Erythroblast (primary cell): ENCODE data around the gene CITED2.

ENCODE experiments used
- DNase-seq, 2 experiments: peaks; one replicate each; lab custom pipeline; 2025; lab: John Stamatoyannopoulos, UW
- GATA1 ChIP-seq: IDR thresholded peaks from 2 replicates; pipeline ENCODE4 v1.6.1; 2011; ENCODE audit warnings: low read depth, mild to moderate bottlenecking, control low read depth, low read length, moderate library complexity
- POLR2A ChIP-seq: IDR thresholded peaks from 2 replicates; pipeline ENCODE4 v1.6.1; 2011; ENCODE audit warnings: mild to moderate bottlenecking, low read length

The CITED2 gene

GRCh38 chr6:139375226-139376016 is 973 bp upstream of the CITED2 start:
- TF ChIP-seq POLR2A = peak; percentile 89
- TF ChIP-seq GATA1 = no peak
- DNase-seq = peak; percentile 98 to 99

- no peak for TF ChIP-seq GATA1
- TF ChIP-seq POLR2A = no peak
- DNase-seq = no peak
Observed at GRCh38 chr6:139373928-139374356, 506 bp downstream of the CITED2 start.

GRCh38 chr6:139373154-139373927 is 1.1 kb downstream of the CITED2 start:
- no peak for TF ChIP-seq GATA1
- no peak for TF ChIP-seq POLR2A
- DNase-seq = peak; percentile 78 to 88

GRCh38 chr6:139372326-139373153 is 1.9 kb downstream of the CITED2 start:
- peak; percentile 33 to 70 for DNase-seq
- TF ChIP-seq POLR2A = peak; percentile 0
- no peak for TF ChIP-seq GATA1

GRCh38 chr6:139371421-139372203 is 2.8 kb downstream of the CITED2 start:
- DNase-seq = peak; percentile 36 to 56

GRCh38 chr6:139370999-139371345 is 3.5 kb downstream of the CITED2 start:
- no peak for TF ChIP-seq POLR2A
- no peak for TF ChIP-seq GATA1

More at GRCh38 chr6:139371421-139372203, 2.8 kb downstream of the CITED2 start:
- TF ChIP-seq GATA1 = no peak
- peak; percentile 50 for TF ChIP-seq POLR2A

GRCh38 chr6:139370283-139370998 is 4.0 kb downstream of the CITED2 start:
- peak; percentile 72 to 73 for DNase-seq
- TF ChIP-seq GATA1 (no peak), POLR2A (no peak)

More at GRCh38 chr6:139370999-139371345, 3.5 kb downstream of the CITED2 start:
- no peak for DNase-seq

GRCh38 chr6:139369568-139370282 is 4.7 kb downstream of the CITED2 start:
- peak; percentile 83 to 85 for DNase-seq
- TF ChIP-seq GATA1 (no peak), POLR2A (peak; percentile 17)

GRCh38 chr6:139369068-139369467 is 5.4 kb downstream of the CITED2 start:
- DNase-seq = no peak
- TF ChIP-seq GATA1 = no peak
- TF ChIP-seq POLR2A = no peak

- no peak for DNase-seq
- TF ChIP-seq GATA1 = no peak
- TF ChIP-seq POLR2A = no peak
Observed at GRCh38 chr6:139368661-139369060, 5.8 kb downstream of the CITED2 start.

- TF ChIP-seq GATA1 = no peak
- TF ChIP-seq POLR2A = no peak
Observed at GRCh38 chr6:139367810-139368351, 6.6 kb downstream of the CITED2 start.

More at GRCh38 chr6:139367810-139368351, 6.6 kb downstream of the CITED2 start:
- DNase-seq = peak in 1 of 2 experiments; percentile 29
